ENCODE measurements around the gene ADM. TPM values are rescaled to one million over a fixed set of nuclear protein-coding genes. Genes with fewer than 3 reads are reported as not detected.
A peak's percentile ranks its signal among the peaks of the same experiment; 100 is the strongest.

ADM gene
- total RNA-seq, 1 donor from 2014 or later, result 14.2 TPM

- Histone ChIP-seq H3K36me3 (no peaks in the 10 kb centered on the region), H3K4me1 (peaks cover 37% of the 10 kb centered on the region), H3K9me3 (replicated peaks) (no peaks in the 10 kb centered on the region), H3K27ac (replicated peaks) (no peak overlapping the region), H3K27me3 (ENCODE audit: low read depth) (no peaks in the 10 kb centered on the region), H3K4me3 (no peak overlapping the region)
- DNase-seq, result no peak
- no peak for TF ChIP-seq CTCF (IDR thresholded peaks at IDR 0.05; ENCODE audit: borderline replicate concordance)
- intact Hi-C loops (cut with micrococcal nuclease), result loop anchor here (10.0 kb wide), 2 partner anchors 345 to 455 kb away; no protein-coding TSS in a partner anchor
Observed at GRCh38 chr11:10319702-10320558, 15.1 kb downstream of the ADM start.

DNA sequence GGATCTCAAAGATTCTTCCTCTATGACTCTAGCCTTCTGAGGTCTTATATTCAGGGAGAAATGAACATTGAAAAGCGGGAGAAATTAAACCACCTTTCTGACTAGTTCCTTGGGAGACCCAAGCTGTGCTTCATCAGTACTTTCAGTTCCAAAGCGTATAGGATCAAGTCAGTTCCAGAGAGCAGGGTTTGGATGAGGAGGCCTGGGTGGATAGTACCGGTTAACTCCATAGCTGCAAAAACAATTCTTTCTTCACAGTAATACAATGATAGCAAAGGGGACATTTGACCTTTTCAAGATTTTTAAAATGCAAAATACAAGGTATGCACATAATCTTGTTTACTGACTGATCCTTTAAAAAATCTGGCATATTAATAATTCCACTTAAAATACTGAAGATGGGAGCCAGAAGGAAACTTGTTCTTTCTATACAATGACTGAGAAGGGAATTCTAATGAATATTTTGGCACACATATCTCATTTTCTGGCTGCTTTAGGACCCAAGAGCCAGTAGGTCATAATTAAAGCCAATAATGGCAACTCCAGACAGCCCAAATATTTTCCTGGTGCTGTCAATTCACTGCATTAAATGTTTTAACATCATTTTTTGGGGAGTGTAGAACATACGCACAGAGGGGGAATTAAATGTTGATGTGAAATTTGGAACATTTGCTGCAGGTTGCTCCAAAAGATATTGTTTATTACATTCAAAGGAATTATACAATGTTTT lies 16.0 kb downstream of the ADM start:
- H3K9me3 ChIP-seq (replicated peaks), result no peaks in the 10 kb centered on the region
- no peaks in the 10 kb centered on the region for H3K27me3 ChIP-seq (ENCODE audit: low read depth)
- H3K27ac ChIP-seq (replicated peaks), result no peak overlapping the region
- no peak overlapping the region for H3K4me3 ChIP-seq
- intact Hi-C loops (cut with micrococcal nuclease), result loop anchor here (10.0 kb wide), 2 partner anchors 346 to 456 kb away; no protein-coding TSS in a partner anchor
- DNase-seq, result no peak
- no peak for TF ChIP-seq CTCF (IDR thresholded peaks at IDR 0.05; ENCODE audit: borderline replicate concordance)
- H3K36me3 ChIP-seq, result no peaks in the 10 kb centered on the region
- H3K4me1 ChIP-seq, result peaks cover 47% of the 10 kb centered on the region

- intact Hi-C loops (cut with micrococcal nuclease), result loop anchor here (10.0 kb wide), 2 partner anchors 348 to 458 kb away; no protein-coding TSS in a partner anchor
- Histone ChIP-seq H3K4me1 (peaks cover 56% of the 10 kb centered on the region), H3K27me3 (ENCODE audit: low read depth) (no peaks in the 10 kb centered on the region), H3K9me3 (replicated peaks) (peaks cover under 1% of the 10 kb centered on the region), H3K4me3 (no peak overlapping the region), H3K36me3 (no peaks in the 10 kb centered on the region), H3K27ac (replicated peaks) (peak overlapping the region; percentile 48)
- TF ChIP-seq CTCF (IDR thresholded peaks at IDR 0.05; ENCODE audit: borderline replicate concordance), result no peak
- DNase-seq, result no peak
Observed at GRCh38 chr11:10322401-10322800, 17.5 kb downstream of the ADM start.

- peak; percentile 64 for TF ChIP-seq CTCF (IDR thresholded peaks at IDR 0.05; ENCODE audit: borderline replicate concordance)
- Histone ChIP-seq H3K9me3 (replicated peaks) (peaks cover 6% of the 10 kb centered on the region), H3K27ac (replicated peaks) (peak overlapping the region; percentile 48), H3K4me3 (peak overlapping the region; percentile 11), H3K27me3 (ENCODE audit: low read depth) (no peaks in the 10 kb centered on the region), H3K36me3 (no peaks in the 10 kb centered on the region), H3K4me1 (peaks cover 58% of the 10 kb centered on the region)
- DNase-seq, result peak; percentile 24
- intact Hi-C loops (cut with micrococcal nuclease), result loop anchor here (10.0 kb wide), 2 partner anchors 348 to 458 kb away; no protein-coding TSS in a partner anchor
Observed at GRCh38 chr11:10322830-10323792, 18.2 kb downstream of the ADM start.

Data from left ventricle myocardium inferior (tissue), 1 donor.